Suppressor macrophage treated with lipopolysaccharide for 1 hour (primary cell): ENCODE measurements around the gene TIMM29.
"Not testable (repeated sequence)": the region's sequence is repeated elsewhere in the genome, so short reads cannot be mapped to it uniquely, and the experiment has no call there.

ENCODE experiments used
- DNase-seq, 3 donors: peaks; one replicate each; pipeline ENCODE4 v3.0.0-alpha.2; 2020 to 2022

The TIMM29 gene

DNA sequence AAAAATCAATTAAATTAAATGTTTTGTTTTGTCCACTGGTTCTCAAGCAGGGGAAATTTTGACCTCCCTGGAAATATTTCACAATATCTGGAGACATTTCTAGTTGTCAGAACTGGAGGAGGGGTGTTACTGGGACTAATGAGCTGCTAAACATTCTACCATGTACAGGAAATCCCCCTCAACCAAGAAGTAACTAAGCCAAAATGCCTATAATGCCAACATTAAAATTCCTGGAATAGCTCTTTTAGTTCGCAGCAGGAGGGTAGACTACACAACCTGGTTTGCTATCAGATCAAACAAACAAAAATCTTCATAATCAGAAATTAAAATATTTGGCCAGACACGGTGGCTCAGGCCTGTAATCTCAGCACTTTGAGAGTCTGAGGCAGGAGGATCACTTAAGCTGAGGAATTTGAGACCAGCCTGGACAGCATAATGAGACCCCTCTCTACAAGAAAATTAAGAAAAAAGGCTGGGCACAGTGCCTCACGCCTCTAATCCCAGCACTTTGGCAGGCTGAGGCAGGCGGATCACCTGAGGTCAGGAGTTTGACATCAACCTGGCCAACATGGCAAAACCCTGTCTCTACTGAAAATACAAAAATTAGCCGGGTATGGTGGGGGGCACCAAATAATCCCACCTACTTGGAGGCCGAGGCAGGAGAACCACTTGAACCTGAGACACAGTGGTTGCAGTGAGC is 18.5 kb downstream of the TIMM29 start:
- DNase-seq = no peak

DNA sequence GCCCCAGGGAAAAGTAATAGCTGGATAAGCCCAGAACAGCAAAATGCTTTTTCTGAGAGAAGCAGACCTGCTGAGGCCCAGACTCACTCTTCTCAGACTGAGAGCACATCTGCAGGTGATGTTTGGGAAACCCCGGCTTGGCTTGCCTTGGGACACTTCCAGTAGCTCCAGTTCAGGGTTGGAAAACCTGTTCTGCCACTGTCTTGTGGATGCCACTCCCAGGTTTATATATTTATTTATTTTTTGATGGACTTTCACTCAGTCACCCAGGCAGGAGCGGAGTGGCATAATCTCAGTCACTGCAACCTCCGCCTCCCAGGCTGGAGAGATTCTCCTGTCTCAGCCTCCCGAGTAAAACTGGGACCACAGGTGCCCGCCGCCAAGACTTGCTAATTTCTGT is 24.2 kb downstream of the TIMM29 start:
- DNase-seq = no peak

DNA sequence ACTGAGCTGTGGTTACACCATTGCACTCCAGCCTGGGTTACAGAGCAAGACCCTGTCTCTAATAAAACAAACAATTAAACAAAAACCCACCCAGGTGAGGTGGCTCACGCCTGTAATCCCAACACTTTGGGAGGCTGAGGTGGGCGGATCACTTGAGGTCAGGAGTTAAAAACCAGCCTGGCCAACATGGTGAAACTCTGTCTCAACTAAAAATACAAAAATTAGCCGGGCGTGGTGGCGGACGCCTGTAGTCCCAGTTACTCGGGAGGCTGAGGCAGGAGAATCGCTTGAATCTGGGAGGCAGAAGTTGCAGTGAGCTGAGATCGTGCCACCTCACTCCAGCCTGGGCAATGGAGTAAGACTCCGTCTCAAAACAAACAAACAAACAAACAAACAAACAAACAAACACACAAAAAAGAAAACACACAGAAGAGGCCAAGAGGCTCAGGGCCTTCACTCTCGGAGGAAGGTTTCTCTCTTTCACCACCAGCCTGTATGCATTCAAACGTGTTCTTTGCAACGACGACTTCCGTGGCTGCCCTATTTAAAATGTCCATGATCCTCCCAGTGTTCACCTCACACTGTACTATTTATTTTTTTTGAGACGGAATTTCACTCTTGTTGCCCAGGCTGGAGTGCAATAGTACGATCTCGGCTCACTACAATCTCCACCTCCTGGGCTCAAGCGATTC is 30.8 kb downstream of the TIMM29 start:
- DNase-seq = not testable (repeated sequence)

DNA sequence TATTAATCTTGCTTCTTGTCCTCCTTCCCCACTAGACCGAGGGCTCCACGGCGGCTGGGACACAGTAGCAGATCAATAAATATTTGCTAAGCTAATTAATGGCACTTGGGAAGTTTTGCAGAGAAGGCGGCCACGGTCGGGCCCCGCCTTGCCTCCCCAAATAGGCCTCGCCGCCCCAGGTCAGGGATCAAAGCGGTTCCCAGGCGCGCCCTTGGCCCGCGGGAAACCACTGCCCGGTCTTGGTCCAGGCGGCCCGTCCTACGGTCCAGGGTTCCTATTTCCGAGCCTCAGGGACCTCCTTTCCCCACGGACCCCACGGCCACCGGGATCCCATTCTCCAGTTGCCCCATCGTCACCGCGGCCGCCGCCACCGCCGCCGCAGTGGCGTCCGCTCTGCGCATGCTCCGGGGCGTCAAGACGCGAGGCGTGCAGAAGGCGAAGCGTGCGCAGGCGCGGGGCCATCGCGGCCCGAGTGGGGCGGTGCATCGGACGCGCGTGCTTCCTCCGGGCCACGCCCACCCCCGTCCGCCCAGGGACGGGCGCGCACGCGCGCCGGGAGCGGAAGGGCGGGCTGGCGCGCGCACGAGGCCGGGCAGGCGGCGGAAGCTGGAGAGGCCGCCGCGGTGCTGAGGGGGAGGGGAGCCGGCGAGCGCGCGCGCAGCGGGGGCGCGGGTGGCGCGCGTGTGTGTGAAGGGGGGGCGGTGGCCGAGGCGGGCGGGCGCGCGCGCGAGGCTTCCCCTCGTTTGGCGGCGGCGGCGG is 31.9 kb downstream of the TIMM29 start, which contains the start of gene SMARCA4:
TSS of gene SMARCA4 (plus strand) at position 717 of the 759 bp plus-strand sequence. CDS start 23,122 bp downstream, outside the sequence.
- peak; percentile 99 to 100 (median 100) for DNase-seq

DNA sequence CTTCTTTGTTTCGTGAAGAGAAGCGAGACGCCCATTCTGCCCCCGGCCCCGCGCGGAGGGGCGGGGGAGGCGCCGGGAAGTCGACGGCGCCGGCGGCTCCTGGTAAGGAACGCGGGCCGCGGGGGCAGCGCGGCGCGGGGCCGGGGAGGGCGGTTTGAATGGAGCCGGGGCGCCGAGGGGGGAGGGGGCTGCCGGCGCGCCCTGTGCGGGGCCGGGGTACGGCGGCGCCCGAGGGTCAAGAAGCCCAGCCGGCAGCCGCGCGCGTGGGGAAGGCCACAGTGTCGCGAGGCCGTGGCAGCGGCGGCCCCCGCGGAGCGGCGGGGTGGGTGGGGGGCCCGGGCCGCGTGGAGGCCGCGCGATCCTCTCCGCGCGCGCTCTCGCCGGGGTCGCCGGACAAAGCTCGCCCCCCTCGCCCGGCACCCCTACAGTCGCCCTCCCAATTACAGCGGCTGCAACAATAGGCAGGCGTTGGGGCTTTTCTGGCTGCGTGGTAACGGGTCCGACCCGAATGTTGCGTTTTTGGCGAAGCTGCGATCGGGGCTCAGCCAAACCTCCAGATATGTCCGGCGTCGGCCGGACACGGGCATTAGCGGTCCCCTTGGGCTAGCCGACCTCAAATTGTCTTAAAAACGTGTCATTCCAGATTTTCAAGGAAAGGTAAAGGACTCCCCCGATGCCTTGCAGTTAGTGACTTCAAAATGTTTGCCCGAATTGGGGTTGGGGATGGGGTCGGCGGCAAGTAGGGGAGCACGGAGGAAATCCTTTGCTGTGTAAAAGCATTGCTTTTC is 32.7 kb downstream of the TIMM29 start:
- DNase-seq = peak in 2 of 3 donors; percentile 21 to 32

DNA sequence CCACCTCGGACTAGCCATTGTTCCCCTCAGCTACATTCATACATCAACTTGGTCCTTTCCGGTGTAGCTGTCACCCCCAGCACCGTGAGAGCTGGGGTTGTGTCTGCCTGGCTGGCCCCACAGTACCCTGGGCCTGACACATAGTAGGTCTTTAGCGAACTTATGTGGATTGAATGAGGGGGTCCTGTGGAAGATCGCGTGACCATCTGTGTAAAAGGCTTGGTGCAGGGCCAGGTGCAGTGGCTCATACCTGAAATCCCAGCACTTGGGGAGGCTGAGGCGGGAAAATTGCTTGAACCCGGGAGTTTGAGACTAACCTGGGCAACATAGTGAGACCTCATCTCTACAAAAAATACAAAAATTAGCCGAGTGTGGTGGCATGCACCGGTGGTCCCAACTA is 34.3 kb downstream of the TIMM29 start:
- no peak for DNase-seq

DNA sequence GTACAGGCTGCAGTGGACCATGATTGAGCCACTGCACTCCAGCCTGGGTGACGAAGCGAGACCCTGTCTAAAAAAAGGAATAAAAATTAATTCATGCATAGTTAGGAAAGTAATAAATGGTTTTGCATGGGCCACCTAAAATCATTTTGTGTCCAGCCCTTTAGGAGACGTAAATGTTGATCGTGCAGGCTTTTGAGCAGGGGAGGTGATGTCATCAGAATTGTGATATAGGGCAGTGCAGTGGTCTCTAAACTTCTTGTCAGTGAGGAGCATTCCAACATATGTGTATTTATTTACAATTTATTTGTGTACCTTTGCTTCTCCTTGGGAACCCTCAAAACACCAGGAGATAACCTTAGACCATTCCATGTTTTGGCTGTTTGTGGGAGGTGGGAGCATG is 35.3 kb downstream of the TIMM29 start:
- DNase-seq = no peak

DNA sequence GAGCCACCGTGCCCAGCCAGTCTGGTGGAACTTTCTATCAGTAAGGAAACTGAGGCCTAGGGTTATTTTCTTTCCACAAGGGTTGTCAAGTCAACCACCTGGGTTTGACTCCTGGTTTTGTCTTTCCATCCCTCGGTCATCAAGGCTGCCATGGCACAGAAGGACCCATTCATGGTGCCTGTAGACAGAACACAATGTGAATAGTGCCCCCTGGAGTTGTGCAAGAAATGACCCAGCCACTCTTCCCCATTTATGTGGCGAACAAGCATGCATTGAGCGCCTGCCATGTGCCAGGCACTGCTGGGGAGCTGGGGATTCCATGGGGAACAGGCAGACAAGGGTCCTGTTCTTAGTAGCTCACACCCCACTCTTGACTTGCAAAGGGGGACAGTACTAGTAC is 36.3 kb downstream of the TIMM29 start:
- no peak for DNase-seq

DNA sequence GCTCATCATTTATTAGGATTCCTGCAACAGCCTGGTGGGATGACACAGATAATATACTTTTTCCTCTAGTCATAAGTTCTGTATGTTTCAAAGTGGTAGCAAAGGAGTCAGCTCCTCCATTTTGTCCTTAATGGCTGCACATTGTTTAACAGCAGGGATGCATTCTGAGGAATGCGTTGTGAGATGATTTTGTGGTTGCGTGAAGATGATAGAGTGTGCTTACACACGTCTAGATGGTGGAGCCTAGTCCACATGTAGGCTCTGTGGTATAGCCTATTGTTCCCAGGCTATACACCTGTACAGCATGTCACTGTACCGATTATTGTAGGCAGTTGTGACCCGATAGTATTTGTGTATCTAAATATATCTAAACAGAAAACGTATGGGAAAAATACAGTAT is 36.8 kb downstream of the TIMM29 start:
- no peak for DNase-seq

DNA sequence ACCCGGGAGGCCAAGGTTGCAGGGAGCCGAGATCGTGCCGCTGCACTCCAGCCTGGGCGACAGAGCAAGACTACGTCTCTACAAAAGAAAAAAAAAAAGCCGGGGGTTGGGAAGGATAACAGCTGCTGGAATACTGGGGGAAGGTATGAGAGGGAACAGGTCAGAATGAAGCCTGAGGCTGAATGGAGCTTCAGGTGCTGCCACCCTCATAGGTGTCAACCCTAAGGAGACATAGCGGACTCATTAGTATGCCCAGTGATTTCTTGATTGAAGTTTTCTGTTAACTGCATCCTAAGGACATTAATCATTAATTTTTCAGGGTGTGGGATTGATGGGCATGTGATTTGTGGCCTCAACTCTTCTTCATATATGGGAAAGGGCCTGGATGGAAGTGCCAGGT is 38.2 kb downstream of the TIMM29 start:
- DNase-seq = no peak

DNA sequence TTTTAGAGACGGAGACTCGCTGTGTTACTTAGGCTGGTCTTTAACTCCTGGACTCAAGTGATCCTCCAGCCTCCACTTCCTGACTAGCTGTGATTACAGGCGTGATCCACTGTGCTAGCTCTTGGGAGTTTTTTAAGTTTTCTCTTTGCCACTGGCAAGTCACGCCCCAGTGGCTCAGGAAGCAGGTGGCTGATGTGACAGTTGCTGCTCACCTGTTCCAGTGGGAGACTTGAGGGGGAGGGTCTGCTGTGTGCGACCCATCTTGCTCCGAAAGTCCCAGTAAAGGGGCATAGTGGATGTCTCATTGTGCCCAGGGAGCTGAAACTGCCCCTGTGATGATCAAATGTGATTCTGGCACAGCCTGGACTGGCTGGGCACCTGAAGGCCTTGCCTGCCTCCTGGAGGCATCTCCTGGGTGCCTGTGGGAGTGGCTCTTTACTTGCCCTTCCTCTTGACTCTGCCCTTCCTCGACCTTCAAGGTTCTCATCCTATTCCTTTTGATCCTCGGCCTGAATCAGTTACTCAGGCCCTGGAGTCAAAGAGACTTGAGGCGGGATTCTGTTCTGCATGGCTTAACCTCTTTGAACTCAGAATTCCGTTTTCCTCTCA is 40.0 kb downstream of the TIMM29 start:
- DNase-seq = no peak

DNA sequence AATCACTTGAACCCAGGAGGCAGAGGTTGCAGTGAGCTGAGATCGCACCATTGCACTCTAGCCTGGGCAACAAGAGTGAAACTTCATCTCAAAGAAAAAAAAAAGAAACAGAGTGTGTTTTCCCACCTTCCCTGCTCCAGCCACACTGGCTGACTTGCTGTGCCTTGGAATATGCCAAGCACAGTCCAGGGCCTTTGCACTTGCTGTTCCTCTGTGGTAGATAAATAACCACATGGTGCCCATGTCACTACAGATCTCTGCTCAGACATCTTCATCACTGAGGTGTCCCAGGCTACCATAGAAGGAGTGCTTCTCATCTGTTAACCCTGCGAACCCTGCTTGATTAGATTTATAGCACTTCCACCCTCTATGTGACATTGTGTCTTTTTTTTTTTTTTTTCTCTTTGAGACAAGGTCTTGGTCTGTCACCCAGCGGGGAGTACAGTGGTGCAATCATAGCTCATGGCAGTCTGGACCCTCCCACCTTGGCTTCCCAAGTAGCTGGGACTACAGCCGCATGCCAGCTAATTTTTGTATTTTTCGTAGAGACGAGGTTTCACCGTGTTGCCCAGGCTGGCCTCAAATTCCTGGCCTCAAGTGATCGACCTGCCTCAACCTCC is 42.6 kb downstream of the TIMM29 start:
- DNase-seq = no peak

DNA sequence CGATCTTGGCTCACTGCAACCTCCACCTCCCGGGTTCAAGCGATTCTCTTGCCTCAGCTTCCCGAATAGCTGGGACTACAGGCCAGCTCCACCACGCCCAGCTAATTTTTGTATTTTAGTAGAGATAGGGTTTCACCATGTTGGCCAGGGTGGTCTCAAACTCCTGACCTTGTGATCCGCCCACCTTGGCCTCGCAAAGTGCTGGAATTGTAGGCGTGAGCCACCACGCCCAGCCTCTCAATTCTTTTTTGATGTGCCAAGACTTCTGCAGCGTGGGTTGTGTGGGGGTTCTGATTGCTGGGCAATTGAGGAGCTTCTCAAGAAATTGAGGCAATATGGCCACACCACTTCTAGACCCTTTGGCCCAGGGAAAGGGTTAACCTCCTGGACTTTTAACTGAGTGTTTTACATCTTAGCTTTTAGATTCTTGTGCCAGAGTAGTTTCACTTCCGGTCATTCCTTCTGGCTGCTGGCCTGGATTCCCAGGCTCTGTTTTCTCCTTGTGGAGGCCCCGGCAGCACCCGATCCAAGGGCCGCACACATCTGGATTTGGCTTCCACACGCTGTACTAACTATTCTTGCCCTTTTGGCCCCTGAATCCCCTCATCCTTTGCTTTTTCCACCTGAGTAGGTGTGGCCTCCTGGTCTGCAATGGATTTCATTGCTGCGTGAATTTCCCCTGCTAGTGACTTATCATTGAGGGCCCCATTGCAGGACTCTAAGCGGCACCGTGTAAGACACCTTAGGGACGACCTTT is 46.9 kb downstream of the TIMM29 start:
- DNase-seq = no peak

DNA sequence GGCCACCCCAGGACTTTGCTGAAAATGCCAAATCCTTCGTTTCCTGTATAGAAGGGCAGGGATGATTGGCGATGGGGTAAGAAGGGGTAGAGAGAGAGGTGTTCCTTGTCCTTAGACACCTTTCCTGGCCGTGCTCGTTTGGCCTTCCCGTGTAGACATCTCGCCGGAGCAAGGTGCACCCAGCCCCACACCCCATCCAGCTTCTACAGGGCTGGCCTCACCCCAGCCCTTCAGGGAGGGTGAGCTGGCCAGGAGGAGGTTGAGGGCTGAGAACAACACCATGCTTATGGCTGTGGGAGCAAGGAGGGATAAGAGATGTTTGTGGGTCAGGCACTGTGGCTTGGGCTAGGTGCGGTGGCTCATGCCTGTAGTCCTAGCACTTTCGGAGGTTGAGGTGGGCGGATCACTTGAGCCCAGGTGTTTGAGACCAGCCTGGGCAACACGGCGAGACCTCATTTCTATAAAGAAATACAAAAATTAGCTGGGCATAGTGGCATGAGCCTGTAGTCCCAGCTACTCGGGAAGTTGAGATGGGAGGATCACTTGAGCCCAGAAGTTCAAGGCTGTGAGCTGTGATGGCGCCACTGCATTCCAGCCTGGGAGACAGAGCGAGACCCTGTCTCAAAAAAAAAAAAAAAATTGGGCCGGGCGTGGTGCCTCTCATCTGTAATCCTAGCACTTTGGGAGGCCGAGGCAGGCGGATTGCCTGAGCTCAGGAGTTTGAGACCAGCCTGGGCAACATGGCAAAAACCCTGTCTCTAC is 47.7 kb downstream of the TIMM29 start:
- DNase-seq = no peak

DNA sequence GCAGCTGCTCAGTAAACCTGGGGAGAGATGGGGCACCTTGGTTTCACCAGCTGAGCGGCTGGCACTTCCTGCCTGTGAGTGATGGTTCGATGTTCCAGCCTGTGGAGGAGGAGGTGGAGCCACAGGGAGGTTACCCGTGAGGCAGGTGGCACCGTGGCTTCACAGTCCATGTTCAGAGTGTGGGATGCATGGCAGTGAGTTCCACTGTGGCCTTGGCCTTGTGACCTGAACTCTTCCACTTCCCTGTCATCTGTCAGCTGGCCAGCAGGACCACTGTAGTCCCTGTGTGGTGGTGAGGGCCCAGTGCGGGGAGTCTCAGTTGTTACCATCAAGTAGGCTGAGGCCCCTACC is 49.1 kb downstream of the TIMM29 start:
- DNase-seq = no peak
